ENCODE results near the gene DIDO1. TPM values are rescaled to one million over a fixed set of nuclear protein-coding genes. Genes with fewer than 3 reads are reported as not detected.

The DIDO1 gene
- total RNA-seq, 1 donor from 2014 or later, result 33.2 TPM

- DNase-seq (ENCODE audit: low read depth, low spot score), result no peak
Observed at GRCh38 chr20:62929051-62929538, 2.8 kb upstream of the DIDO1 start.

- DNase-seq (ENCODE audit: low read depth, low spot score), result no peak
Observed at GRCh38 chr20:62928246-62928939, 2.1 kb upstream of the DIDO1 start.

- DNase-seq (ENCODE audit: low read depth, low spot score), result no peak
Observed at GRCh38 chr20:62927128-62927705, 912 bp upstream of the DIDO1 start.

- DNase-seq (ENCODE audit: low read depth, low spot score), result no peak
Observed at GRCh38 chr20:62925420-62926228, 681 bp downstream of the DIDO1 start.

GRCh38 chr20:62925076-62925419 lies 1.3 kb downstream of the DIDO1 start:
- DNase-seq (ENCODE audit: low read depth, low spot score), result no peak

- DNase-seq (ENCODE audit: low read depth, low spot score), result no peak
Observed at GRCh38 chr20:62924442-62925075, 1.7 kb downstream of the DIDO1 start.

GRCh38 chr20:62923669-62924441 lies 2.5 kb downstream of the DIDO1 start:
- DNase-seq (ENCODE audit: low read depth, low spot score), result no peak

GRCh38 chr20:62923059-62923668 lies 3.1 kb downstream of the DIDO1 start:
- DNase-seq (ENCODE audit: low read depth, low spot score), result peak; percentile 51

- DNase-seq (ENCODE audit: low read depth, low spot score), result no peak
Observed at GRCh38 chr20:62922451-62922921, 3.8 kb downstream of the DIDO1 start.

- DNase-seq (ENCODE audit: low read depth, low spot score), result no peak
Observed at GRCh38 chr20:62921119-62921687, 5.1 kb downstream of the DIDO1 start.

GRCh38 chr20:62920039-62920645 lies 6.2 kb downstream of the DIDO1 start:
- DNase-seq (ENCODE audit: low read depth, low spot score), result no peak

- no peak for DNase-seq (ENCODE audit: low read depth, low spot score)
Observed at GRCh38 chr20:62918831-62919230, 7.5 kb downstream of the DIDO1 start.

- DNase-seq (ENCODE audit: low read depth, low spot score), result no peak
Observed at GRCh38 chr20:62918147-62918546, 8.2 kb downstream of the DIDO1 start.

- DNase-seq (ENCODE audit: low read depth, low spot score), result no peak
Observed at GRCh38 chr20:62917720-62918119, 8.6 kb downstream of the DIDO1 start.

- no peak for DNase-seq (ENCODE audit: low read depth, low spot score)
Observed at GRCh38 chr20:62916703-62917476, 9.4 kb downstream of the DIDO1 start.

- no peak for DNase-seq (ENCODE audit: low read depth, low spot score)
Observed at GRCh38 chr20:62914970-62915457, 11.3 kb downstream of the DIDO1 start.

- DNase-seq (ENCODE audit: low read depth, low spot score), result no peak
Observed at GRCh38 chr20:62914436-62914835, 11.9 kb downstream of the DIDO1 start.

GRCh38 chr20:62913043-62913630 lies 13.2 kb downstream of the DIDO1 start:
- DNase-seq (ENCODE audit: low read depth, low spot score), result no peak

Measured in pulmonary artery endothelial cell (primary cell).